ENCODE results near the gene MKLN1.

- TF ChIP-seq, protein P1, sequence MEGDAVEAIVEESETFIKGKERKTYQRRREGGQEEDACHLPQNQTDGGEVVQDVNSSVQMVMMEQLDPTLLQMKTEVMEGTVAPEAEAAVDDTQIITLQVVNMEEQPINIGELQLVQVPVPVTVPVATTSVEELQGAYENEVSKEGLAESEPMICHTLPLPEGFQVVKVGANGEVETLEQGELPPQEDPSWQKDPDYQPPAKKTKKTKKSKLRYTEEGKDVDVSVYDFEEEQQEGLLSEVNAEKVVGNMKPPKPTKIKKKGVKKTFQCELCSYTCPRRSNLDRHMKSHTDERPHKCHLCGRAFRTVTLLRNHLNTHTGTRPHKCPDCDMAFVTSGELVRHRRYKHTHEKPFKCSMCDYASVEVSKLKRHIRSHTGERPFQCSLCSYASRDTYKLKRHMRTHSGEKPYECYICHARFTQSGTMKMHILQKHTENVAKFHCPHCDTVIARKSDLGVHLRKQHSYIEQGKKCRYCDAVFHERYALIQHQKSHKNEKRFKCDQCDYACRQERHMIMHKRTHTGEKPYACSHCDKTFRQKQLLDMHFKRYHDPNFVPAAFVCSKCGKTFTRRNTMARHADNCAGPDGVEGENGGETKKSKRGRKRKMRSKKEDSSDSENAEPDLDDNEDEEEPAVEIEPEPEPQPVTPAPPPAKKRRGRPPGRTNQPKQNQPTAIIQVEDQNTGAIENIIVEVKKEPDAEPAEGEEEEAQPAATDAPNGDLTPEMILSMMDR (IDR thresholded peaks at IDR 0.05): no peak
- no peak for TF ChIP-seq EZH2 (IDR thresholded peaks at IDR 0.05; ENCODE audit: borderline replicate concordance, insufficient read depth, low read depth, low read length, poor library complexity, severe bottlenecking)
These were observed 56.0 kb downstream of the MKLN1 start for GRCh38 chr7:131383417-131384285.

Measured in B cell (primary cell).